ENCODE measurements around the gene PPP1R3D.

GRCh38 chr20:59933849-59934585, 6.1 kb downstream of the PPP1R3D start:
- TF ChIP-seq POLR2A (IDR thresholded peaks at IDR 0.05; ENCODE audit: low read length) (no peak), GATA1 (IDR thresholded peaks at IDR 0.05; ENCODE audit: low read depth, low read length) (no peak)

Measured in erythroblast (primary cell).